GM12873 (cell line): Measurements from ENCODE around the gene GEMIN7.

Experiments used
- TF ChIP-seq, protein P1 (sequence below): IDR thresholded peaks from 2 replicates; pipeline ENCODE4 v1.5.1; 2012; ENCODE audit warnings: low read depth, mild to moderate bottlenecking, moderate library complexity, low read length, control low read depth; ENCODE audit not compliant: insufficient read depth; ENCODE audit errors: missing control alignments

GEMIN7 gene

DNA sequence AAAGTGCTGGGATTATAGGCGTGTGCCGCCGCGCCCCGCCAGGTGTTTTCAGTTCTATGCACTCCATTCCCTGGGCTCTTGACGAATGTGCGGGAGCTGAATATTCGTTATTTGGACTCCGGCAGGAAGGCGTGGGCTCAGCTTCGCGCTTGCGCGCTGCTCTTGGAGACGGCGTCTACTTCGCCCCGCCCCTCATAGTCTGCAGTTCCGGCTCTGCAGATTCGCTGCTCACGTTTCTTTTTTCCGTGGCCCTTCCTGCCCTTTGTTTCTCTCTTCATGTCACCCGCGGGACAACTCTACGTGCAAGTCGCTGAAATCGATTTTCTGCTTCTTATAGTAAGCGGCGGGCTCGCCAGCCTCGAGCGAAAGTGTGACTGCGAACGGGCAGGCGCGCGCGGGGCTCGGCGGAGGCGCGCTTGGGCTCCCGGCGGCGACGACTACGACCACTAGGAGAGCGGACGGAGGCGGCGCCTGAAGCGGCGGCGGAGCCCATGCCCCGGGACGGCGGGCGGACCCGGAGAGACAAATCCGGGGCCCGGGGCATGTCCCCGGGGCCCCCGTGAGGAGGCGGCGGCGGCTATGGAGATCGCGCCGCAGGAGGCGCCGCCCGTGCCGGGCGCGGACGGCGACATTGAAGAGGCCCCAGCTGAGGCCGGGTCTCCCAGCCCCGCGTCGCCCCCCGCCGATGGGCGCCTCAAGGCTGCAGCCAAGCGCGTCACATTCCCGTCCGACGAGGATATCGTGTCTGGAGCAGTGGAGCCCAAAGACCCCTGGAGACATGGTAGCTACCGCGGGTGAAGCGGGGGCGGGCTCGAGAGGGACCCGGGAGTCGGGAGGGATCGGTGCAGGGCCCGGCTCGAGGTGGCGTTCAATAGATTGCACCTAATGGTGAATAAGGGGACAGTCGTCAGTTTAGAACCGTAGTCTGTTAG is 14.0 kb downstream of the GEMIN7 start, which contains the start of gene PPP1R37:
Gene PPP1R37 (plus strand): TSS at position 433 of the 932 bp plus-strand sequence. CDS start 147 bp downstream, at position 580.
- TF ChIP-seq, protein P1, sequence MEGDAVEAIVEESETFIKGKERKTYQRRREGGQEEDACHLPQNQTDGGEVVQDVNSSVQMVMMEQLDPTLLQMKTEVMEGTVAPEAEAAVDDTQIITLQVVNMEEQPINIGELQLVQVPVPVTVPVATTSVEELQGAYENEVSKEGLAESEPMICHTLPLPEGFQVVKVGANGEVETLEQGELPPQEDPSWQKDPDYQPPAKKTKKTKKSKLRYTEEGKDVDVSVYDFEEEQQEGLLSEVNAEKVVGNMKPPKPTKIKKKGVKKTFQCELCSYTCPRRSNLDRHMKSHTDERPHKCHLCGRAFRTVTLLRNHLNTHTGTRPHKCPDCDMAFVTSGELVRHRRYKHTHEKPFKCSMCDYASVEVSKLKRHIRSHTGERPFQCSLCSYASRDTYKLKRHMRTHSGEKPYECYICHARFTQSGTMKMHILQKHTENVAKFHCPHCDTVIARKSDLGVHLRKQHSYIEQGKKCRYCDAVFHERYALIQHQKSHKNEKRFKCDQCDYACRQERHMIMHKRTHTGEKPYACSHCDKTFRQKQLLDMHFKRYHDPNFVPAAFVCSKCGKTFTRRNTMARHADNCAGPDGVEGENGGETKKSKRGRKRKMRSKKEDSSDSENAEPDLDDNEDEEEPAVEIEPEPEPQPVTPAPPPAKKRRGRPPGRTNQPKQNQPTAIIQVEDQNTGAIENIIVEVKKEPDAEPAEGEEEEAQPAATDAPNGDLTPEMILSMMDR = peak; percentile 22

DNA sequence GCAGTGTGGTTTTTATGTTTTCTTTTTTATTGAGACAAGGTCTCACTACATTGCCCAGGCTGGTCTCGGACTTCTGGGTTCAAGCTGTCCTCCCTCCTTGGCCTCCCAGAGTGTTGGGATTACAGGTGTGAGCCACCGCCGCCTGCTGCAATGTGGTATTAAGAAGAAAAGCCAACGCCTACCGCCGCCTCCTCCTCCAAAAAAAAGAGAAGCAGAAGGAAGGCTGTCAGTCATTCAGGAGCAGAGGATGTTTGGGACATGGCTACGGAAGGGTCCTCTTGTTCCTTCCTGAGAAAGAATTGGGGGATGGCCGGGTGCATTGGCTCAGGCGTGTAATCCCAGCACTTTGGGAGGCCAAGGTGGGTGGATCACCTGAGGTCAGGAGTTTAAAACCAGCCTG is 15.1 kb downstream of the GEMIN7 start:
- TF ChIP-seq, protein P1 = no peak

DNA sequence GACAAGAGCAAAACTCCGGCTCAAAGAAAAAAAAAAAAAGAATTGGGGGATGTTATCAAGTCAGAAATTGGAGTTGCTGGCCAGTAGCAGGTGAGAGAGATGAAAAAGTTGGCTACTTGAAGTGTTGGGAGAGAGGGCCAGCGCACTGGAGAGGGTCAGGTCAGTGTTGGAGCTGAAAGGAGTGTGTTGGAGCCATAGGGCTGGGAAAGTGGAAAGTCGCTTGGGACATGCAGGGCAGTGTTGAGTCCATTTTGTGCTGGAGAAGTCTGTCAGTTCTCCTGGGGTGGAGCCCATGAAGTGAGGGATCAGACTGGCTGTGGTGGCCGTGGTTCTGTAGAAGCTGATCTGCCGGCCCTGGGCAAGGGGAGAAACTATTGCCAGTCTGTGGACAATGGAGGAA is 15.6 kb downstream of the GEMIN7 start:
- TF ChIP-seq, protein P1 = no peak

DNA sequence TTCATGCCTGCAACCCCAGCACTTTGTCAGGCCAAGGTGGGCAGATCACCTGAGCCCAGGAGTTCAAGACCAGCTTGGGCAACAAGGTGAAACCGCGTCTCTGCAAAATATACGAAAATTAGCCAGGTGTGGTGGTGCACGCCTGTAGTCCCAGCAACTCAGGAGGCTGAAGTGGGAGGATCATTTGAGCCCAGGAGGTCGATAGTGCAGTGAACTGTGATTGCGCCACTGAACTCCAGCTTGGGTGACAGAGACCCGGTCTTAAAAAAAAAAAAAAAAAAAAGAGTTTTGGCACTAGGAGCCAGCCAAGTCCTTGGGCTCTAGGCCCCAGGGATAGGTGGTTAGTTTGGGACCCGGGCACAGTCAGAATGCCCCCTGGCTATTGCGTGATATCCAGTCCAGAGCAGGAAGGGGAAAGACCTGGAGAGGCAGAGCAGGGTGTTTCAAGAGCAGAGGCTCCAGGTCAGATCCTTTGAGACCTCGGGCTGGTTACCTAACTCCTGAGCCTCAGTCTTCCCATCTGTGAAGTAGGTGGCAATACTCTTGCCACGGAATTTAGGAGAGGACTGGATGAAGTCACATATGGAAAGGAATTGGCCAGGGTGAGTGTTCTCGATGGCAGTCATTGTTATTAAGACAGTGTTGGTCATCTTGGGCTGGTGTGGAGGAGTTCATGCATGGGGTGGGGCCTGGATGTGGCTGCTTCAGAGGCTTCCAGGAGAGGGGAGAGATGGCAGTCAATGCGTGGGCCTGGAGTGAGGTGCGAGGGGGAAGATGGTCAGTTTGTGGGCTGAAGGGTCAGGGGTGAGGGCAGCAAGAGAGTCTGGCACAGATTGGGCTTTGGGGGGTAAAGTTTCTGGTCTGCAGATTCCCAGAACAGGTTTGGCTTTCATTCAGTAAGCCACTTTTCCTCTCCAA is 16.7 kb downstream of the GEMIN7 start:
- TF ChIP-seq, protein P1 = no peak

DNA sequence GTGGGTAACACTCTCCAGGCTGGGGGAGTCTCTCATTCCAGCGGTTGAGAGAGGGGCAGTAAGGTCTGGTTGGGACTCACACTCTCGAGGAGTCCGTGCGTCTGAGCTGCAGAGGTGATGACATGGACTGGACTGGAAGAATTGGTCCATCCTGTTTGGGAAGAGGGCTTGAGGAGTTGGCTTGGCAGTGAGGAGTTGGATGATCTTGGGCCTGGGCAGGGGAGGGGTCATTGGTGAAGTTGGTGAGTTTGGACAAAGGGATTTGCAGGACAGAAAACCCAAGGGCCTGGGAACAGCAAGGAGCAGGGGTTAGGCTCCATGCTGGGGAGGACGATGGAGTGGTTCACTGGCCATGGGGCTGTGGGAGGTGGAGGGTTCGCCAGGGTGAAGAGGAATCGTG is 17.6 kb downstream of the GEMIN7 start:
- TF ChIP-seq, protein P1 = no peak

DNA sequence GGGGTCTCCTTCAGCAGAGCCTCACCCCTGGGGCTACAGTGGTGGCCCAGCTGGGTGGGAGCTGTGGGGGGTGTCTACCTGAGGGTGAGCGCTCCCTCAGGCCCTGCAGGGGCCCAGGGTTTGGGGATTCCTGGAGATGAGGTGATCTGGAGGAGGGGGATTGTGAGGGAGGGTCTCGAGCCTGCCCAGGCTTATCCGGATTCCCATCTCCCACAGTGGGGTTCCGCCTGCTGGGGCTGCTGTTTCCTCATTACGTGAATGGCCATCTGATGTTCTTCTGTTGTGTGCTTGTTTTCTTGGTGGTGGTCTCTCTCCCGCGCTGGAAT is 18.4 kb downstream of the GEMIN7 start:
- TF ChIP-seq, protein P1 = no peak
